Type B pancreatic cell (in vitro differentiated cells): ENCODE data around the gene GIGYF1. TPM values are rescaled to one million over a fixed set of nuclear protein-coding genes. Genes with fewer than 3 reads are reported as not detected.
"Not testable (repeated sequence)": the region's sequence is repeated elsewhere in the genome, so short reads cannot be mapped to it uniquely, and the experiment has no call there.

ENCODE experiments used
- DNase-seq: peaks from one replicate; pipeline ENCODE4 v3.0.0; 2021; ENCODE audit warnings: mixed read lengths; ENCODE audit not compliant: unreplicated experiment; ENCODE audit errors: extremely low spot score
- H3K27ac Mint-ChIP-seq: 2 replicates; pipeline ENCODE4 v1.8.0; 2021; ENCODE audit warnings: mild to moderate bottlenecking, mixed read lengths
- H3K27me3 Mint-ChIP-seq: 2 replicates; pipeline ENCODE4 v1.8.0; 2021; ENCODE audit warnings: mixed read lengths
- H3K36me3 Mint-ChIP-seq: 2 replicates; pipeline ENCODE4 v1.8.0; 2021; ENCODE audit warnings: mixed read lengths
- H3K4me1 Mint-ChIP-seq: one replicate; pipeline ENCODE4 v1.8.0; 2021; ENCODE audit warnings: mixed read lengths; ENCODE audit not compliant: unreplicated experiment
- H3K4me3 Mint-ChIP-seq: 2 replicates; pipeline ENCODE4 v1.8.0; 2021; ENCODE audit warnings: mild to moderate bottlenecking, mixed read lengths
- H3K9me3 Mint-ChIP-seq: 2 replicates; pipeline ENCODE4 v1.8.0; 2021; ENCODE audit warnings: mixed read lengths
- CTCF ChIP-seq: fragments of 200-600 bp; sonication (generic); conservative IDR thresholded peaks from 2 replicates; pipeline ENCODE4 v1.5.0; 2021; ENCODE audit warnings: antibody characterized with exemption, mild to moderate bottlenecking
- total RNA-seq: library from RNA; stranded (reverse); gene quantifications from 2 replicates; pipeline ENCODE4 v1.2.1, GENCODE V29; 2021; ENCODE audit warnings: low replicate concordance

Gene GIGYF1
- total RNA-seq, 1 donor from 2014 or later: 79.4 TPM

- no peak for DNase-seq
- no peaks in the 10 kb centered on the region for H3K36me3 Mint-ChIP-seq
- peaks cover 6% of the 10 kb centered on the region for H3K4me1 Mint-ChIP-seq
- no peak for TF ChIP-seq CTCF
- peak overlapping the region; percentile 75 for H3K27ac Mint-ChIP-seq
- no peaks in the 10 kb centered on the region for H3K9me3 Mint-ChIP-seq
- peak overlapping the region; percentile 95 for H3K4me3 Mint-ChIP-seq
- H3K27me3 Mint-ChIP-seq: peaks cover 9% of the 10 kb centered on the region
Measured at GRCh38 chr7:100673942-100674410, 20.1 kb downstream of the GIGYF1 start.

GRCh38 chr7:100673302-100673941 is 20.6 kb downstream of the GIGYF1 start, which contains the start of gene GNB2:
GNB2 (plus strand) TSS chr7:100673740; CDS start chr7:100676266, 2,526 bp downstream.
- peaks cover 6% of the 10 kb centered on the region for H3K4me1 Mint-ChIP-seq

GRCh38 chr7:100671353-100672327 is 22.4 kb downstream of the GIGYF1 start:
- no peak for DNase-seq
- peaks cover 15% of the 10 kb centered on the region for H3K27me3 Mint-ChIP-seq

More at GRCh38 chr7:100673302-100673941, 20.6 kb downstream of the GIGYF1 start, which contains the start of gene GNB2:
- Mint-ChIP-seq H3K36me3 (no peaks in the 10 kb centered on the region), H3K27me3 (peaks cover 9% of the 10 kb centered on the region), H3K9me3 (no peaks in the 10 kb centered on the region), H3K27ac (peak within 1 kb of the TSS; percentile 94), H3K4me3 (peak within 1 kb of the TSS; percentile 95)
- no peak for TF ChIP-seq CTCF
- DNase-seq: peak; percentile 100

GRCh38 chr7:100670074-100670473 is 24.0 kb downstream of the GIGYF1 start:
- H3K4me1 Mint-ChIP-seq: no peaks in the 10 kb centered on the region
- peaks cover 25% of the 10 kb centered on the region for H3K27me3 Mint-ChIP-seq
- H3K4me3 Mint-ChIP-seq: no peak overlapping the region
- no peak for DNase-seq
- H3K9me3 Mint-ChIP-seq: no peaks in the 10 kb centered on the region
- TF ChIP-seq CTCF: no peak
- no peak overlapping the region for H3K27ac Mint-ChIP-seq
- no peaks in the 10 kb centered on the region for H3K36me3 Mint-ChIP-seq

More at GRCh38 chr7:100671353-100672327, 22.4 kb downstream of the GIGYF1 start:
- H3K4me1 Mint-ChIP-seq: no peaks in the 10 kb centered on the region
- no peaks in the 10 kb centered on the region for H3K9me3 Mint-ChIP-seq
- no peak for TF ChIP-seq CTCF
- peak overlapping the region; percentile 10 for H3K27ac Mint-ChIP-seq
- H3K4me3 Mint-ChIP-seq: no peak overlapping the region
- H3K36me3 Mint-ChIP-seq: no peaks in the 10 kb centered on the region

- H3K4me3 Mint-ChIP-seq, H3K27ac Mint-ChIP-seq, DNase-seq, H3K4me1 Mint-ChIP-seq, H3K36me3 Mint-ChIP-seq, H3K9me3 Mint-ChIP-seq: not testable (repeated sequence)
- H3K27me3 Mint-ChIP-seq: peaks cover 25% of the 10 kb centered on the region
Measured at GRCh38 chr7:100669106-100669505, 24.9 kb downstream of the GIGYF1 start.
